D721Med (cell line): ENCODE data around the gene MEGF6.

Experiments used
- DNase-seq: peaks from one replicate; pipeline ENCODE4 v3.0.0; 2011; ENCODE audit warnings: low spot score; ENCODE audit not compliant: insufficient read length
- FAIRE-seq: peaks from 2 replicates; lab custom pipeline; 2011; peaks lifted over from hg19 to GRCh38; lab: Jason Lieb, UNC
- CTCF ChIP-seq: IDR thresholded peaks from 2 replicates; pipeline ENCODE4 v1.5.1; 2012; ENCODE audit warnings: mild to moderate bottlenecking, control low read depth; ENCODE audit not compliant: insufficient read depth; ENCODE audit errors: missing control alignments

Gene MEGF6

GRCh38 chr1:3506943-3507342 lies 104.4 kb downstream of the MEGF6 start:
- DNase-seq (no peak), FAIRE-seq (no peak)
- no peak for TF ChIP-seq CTCF

GRCh38 chr1:3506041-3506440 lies 105.3 kb downstream of the MEGF6 start:
- no peak for DNase-seq
- TF ChIP-seq CTCF: no peak
- no peak for FAIRE-seq

GRCh38 chr1:3505161-3505560 lies 106.1 kb downstream of the MEGF6 start:
- DNase-seq (no peak), FAIRE-seq (no peak)
- TF ChIP-seq CTCF: no peak

- DNase-seq (no peak), FAIRE-seq (no peak)
- TF ChIP-seq CTCF: no peak
Observed at GRCh38 chr1:3504822-3505153, 106.5 kb downstream of the MEGF6 start.

GRCh38 chr1:3504151-3504821 lies 107.0 kb downstream of the MEGF6 start:
- DNase-seq: no peak
- TF ChIP-seq CTCF: no peak
- no peak for FAIRE-seq

- TF ChIP-seq CTCF: no peak
- FAIRE-seq: no peak
Observed at GRCh38 chr1:3503525-3503886, 107.8 kb downstream of the MEGF6 start.

GRCh38 chr1:3502641-3503524 lies 108.4 kb downstream of the MEGF6 start:
- no peak for TF ChIP-seq CTCF
- no peak for DNase-seq
- no peak for FAIRE-seq

More at GRCh38 chr1:3503525-3503886, 107.8 kb downstream of the MEGF6 start:
- no peak for DNase-seq
